GM19455 (cell line): ENCODE measurements around the gene SNAP25.
A peak's percentile ranks its signal among the peaks of the same experiment; 100 is the strongest.

Experiments
- ATAC-seq: cut with Tn5 transposase; IDR thresholded peaks from one replicate; pipeline ENCODE4 v1.9.1; 2021; ENCODE audit not compliant: unreplicated experiment

Gene SNAP25

GRCh38 chr20:10328897-10329255 lies 110.2 kb downstream of the SNAP25 start:
- ATAC-seq, result no peak

DNA sequence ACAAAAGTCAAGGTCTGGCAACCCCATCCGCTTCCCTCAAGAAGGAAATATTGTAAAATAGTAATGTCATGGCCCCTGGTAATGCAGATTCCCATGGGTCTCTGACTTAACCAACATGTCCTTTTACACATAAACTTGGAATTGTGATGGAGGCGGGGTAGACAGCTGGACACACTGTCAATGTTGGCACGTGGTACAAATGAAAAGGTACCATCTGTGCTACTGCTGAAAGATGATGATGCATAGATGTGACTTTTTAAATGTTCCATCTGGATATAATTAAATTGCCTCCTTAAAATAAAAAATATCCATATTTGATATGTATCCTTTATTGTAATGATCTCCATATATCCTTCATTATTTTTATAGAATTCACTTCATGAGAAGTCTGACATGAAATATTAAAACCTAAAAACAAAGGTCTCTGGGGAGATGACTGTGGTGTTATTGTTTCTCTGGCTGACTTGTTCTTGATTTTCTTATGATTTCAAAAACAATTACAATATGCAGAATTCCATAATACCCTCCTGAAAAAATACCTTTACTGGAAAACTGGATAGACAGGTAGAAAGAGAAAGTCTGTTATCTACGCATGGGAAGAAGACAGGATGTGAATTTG lies 110.9 kb downstream of the SNAP25 start:
- no peak for ATAC-seq

DNA sequence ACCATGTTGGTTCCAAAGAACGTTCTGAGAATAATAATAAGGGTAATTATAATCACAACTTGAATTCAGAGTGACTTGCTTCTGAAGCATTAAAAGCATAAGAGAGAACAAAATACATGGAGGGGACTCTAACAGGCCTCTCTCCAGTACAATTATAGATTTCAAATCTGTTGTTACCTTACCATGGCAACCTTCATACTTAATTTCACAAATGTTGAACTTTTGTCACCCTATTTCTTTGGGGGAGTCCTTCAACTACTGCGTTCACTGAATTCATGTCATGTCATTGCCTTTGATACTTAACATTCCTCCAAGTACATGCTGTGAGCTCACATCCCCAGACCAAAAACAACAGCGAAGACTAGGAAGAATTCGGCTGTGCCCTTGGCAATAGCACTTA lies 111.4 kb downstream of the SNAP25 start:
- no peak for ATAC-seq

DNA sequence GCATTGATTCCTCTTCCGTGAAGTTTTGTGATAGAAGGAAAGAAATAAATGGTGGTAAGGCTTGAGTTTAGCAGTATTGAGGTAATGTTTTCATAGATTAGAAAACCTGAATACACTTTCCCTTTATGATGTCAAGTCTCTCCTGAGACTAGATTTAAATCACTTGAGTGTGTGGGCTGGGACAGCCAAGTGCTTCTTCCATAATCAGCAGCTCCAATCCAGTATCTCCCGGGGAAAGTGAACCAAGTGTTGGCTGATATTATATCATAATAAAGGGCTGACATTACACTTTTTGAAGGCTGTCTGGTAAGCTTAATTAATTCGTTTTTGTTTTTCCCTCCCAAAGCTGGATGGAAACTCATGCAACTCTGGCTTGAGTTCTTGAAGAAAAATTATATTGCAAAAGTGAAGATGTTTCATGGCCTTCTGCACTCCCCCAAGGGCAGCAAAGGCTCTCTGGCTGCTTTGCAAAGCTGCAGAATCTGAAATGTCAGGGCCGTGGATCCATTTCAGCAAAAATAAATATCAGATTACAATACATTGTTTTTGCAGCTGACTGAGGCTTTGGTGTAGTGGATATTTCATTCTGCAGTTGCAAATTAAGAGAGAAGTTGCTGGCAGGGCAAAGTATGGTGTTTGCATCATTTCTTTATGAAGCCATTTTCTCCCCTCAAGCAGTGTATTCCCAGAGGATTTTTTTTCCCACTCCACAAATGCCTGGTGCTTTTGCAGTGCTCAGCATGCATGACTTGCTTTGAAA lies 114.2 kb downstream of the SNAP25 start:
- ATAC-seq, result no peak

DNA sequence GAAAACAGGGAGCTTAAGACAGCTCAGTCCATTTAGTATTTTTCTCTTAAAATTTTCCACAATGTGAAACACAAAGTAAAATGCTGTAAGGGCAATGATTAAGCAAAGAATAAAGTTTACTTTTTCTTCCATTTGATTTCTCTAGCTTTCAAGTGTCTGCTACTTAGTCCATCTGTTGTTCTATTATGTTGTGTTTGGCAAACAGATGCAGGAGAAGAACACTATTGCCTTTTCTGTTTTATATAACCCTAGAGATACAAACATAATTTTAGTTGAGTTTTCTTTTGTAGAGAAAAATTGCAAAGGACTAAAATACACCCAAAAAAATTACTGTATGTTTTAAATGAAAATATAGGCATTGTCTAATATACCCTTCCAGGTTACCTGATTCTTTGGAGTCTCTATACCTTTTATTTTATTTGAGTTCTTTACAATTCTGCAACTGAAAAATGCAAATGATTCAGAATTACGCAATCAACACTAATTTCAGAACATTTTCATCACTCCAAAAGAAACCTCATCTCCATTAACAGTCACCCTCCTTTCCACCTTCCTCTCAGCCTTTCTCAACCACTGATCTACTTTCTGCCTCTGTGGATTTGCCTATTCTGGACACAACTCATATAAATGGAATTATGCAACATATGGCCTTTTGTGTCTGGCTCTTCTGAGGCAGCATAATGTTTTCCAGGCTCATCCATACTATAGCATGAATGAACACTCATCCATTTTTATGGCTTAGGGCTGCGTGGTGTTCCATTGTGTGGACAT lies 118.5 kb downstream of the SNAP25 start:
- ATAC-seq, result no peak

- ATAC-seq, result no peak
Observed at GRCh38 chr20:10338426-10339180, 120.0 kb downstream of the SNAP25 start.

DNA sequence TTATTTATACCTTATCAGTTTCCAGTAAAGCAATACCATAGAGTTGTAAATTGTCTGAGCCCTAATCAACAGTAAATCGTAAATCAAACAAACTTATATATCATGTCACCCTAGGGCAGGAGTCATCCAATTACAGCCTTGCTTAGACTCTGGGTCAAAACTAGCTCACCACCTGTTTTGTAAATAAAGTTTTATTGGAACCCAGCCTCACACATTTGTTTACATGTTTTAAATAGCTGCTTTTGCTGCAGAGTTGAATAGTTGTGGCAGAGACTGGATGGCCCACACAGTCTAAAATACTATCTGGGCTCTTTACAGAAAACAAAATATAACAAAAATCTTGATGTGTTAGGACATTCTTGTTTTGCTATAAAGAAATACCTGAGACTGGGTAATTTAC lies 121.0 kb downstream of the SNAP25 start:
- ATAC-seq, result no peak

GRCh38 chr20:10342152-10342551 lies 123.5 kb downstream of the SNAP25 start:
- no peak for ATAC-seq

DNA sequence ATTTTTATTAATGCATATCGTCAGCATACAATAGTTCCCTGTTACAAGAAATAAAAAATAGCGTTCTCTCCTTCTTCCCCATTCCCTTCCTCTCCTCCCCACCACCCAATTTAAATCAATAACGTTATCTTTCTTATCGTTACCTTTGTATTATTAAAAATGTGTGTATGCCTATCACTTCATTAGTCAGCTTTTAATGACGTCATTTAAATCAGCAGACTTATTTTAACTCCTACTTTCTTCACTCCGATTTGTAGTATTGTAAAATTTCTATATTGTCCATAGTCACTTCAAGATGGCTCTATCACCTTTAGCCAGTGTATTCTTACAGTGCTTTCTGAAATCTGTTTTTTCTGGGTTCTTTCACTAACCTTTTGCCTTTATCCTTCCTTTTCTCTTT lies 126.3 kb downstream of the SNAP25 start:
- ATAC-seq, result no peak

DNA sequence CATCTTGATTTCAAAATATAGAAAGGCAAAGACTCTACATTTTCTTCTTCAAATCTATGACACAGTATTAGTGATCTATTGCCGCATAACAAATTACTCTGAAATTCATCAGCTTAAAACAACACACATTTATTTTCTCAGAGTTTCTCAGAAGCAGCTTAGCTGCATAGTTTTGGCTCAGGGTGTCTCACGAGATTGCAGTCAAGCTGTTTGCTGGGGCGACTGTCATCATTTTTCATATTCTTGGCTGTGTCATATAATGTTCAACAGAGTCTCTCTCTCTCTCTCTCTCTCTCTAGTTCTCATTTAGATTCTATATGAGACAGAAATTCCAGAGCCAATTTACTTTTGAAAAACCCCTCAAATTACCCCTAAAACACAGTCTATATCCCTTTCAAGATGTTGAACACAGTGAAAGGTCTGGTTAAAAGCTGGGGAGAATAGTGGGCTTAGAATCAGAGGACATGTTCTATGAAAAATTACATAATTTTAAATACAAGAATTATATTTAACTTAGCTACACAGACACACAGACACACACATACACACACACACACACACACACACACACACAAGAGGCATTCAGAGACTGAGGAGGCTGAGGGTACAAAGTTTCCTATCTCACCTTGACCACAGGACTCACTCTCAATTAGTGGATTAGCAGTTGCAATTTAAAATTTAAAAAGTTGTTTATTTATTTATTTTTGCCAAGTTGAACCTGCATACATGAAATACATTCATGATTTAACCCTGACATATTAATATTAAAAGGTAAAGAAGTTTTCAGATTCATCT lies 128.7 kb downstream of the SNAP25 start:
- ATAC-seq, result no peak

- ATAC-seq, result no peak
Observed at GRCh38 chr20:10349118-10349517, 130.5 kb downstream of the SNAP25 start.

GRCh38 chr20:10350188-10350842 lies 131.7 kb downstream of the SNAP25 start:
- peak; percentile 11 for ATAC-seq

DNA sequence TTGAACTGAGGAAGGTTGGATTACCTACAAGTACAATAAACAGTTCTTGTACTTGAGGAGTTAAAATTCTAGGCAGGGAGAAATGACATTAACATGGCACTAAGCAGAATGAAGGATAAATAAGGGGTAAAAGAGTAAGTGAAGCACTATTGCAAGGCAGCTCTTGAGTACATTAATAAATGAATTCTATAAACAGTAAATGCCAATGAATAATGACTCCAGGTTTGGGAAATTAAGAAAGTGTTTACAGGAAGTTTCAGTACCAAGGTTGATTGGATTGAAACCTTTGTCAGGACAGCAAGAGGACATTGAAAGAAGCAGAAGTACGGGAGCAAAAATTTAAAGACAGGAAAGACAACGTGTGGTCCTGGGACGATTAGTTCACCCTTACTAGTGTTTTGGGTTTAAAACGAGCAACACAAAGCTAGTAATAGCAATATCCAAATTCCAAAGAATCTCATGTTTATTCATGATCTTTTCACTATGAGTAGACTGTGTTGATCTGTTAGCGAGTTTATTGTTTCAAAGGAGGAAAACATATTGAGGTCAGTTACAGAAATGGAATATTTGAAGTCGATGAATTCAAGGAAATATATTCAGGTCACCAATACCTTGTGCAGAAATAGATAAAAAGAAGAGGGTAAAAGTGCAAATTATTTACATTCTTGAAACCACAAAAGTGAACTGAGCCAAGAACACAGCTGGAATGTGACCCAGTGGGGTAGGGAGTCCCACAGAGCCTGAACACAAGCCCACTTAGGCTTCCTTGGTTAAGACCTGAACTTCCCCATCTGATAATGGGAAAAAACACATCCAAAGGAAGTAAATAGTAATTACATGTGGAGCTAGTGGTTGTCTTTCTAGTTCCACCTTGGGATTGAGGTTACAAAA lies 134.5 kb downstream of the SNAP25 start:
- ATAC-seq, result no peak

DNA sequence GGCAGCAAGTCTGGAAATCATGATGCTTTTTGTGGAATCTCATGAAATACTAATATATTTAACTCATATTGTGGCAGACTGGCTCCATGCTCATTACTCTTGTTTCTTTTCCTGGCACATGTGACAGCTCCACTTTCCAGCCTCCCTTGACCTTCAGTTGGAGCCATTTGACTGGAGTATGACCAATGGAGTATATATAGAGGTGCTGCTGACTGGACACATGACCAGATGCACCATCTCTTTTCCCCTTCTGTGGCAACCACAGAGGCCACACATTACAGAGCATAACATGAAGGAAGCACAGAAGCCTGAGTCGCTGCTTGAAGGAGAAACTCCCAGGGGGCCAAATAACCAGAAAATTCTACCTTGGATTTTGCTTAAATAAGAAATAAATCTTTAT lies 138.0 kb downstream of the SNAP25 start:
- no peak for ATAC-seq
